ENCODE measurements around the gene FBXO36. TPM values are rescaled to one million over a fixed set of nuclear protein-coding genes. Genes with fewer than 3 reads are reported as not detected.

The FBXO36 gene
- polyA plus RNA-seq, 2 of the 4 experiments (the other 2 are of a cell fraction), result 2.0 to 5.5 TPM

DNA sequence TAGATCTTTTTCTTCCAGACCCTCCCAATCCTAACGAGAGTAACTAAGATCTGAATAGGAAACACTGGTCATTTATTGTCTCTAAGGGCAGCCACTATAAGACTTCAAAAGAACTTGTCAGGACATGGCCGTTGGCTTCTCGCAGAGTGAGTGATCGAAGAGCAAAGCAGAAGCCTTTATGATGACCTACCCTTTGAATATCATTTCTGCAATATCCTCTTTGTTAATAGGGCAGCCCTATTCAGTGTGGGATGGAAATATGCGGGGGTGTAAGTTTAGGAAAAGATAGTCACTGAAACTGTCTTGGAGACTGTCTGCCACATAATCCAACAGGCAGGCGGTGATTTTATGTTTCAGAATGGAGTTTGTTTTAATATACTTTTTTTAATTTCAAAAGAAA, 70.9 kb downstream of the FBXO36 start:
- FAIRE-seq (no peak), ATAC-seq (no peak), DNase-seq (ENCODE audit: low read depth in 1 of 2, low spot score in 1 of 2) (no peak)
- ChIA-PET CTCF (interaction anchor here (0.6 kb wide), 1 partner anchor 22 kb away, joined by 4 read pairs; no protein-coding TSS in a partner anchor), POLR2A (no interaction called here)
- no peak overlapping the region for H3K4me2 ChIP-seq
- H3K9me3 ChIP-seq, result no peaks in the 10 kb centered on the region
- H3K4me3 ChIP-seq, result no peak overlapping the region
- H3K27ac ChIP-seq, result no peak overlapping the region
- no peaks in the 10 kb centered on the region for H3K4me1 ChIP-seq
- TF ChIP-seq ZFP36 (IDR thresholded peaks at IDR 0.05; ENCODE audit: borderline replicate concordance, partially characterized antibody) (no peak), MYC (IDR thresholded peaks at IDR 0.05; ENCODE audit: borderline replicate concordance, low read length) (no peak), NR3C1 (IDR thresholded peaks at IDR 0.05) (no peak), ZNF302 (CRISPR knock-in tag; IDR thresholded peaks at IDR 0.05) (no peak), EHMT2 (IDR thresholded peaks at IDR 0.05; ENCODE audit: low read depth) (no peak), CHD4 (IDR thresholded peaks at IDR 0.05; ENCODE audit: borderline replicate concordance) (no peak)
- WGBS (ENCODE audit: missing lambda C conversion rate), result 97% methylated on average over 6 of the region's 6 CpGs

DNA sequence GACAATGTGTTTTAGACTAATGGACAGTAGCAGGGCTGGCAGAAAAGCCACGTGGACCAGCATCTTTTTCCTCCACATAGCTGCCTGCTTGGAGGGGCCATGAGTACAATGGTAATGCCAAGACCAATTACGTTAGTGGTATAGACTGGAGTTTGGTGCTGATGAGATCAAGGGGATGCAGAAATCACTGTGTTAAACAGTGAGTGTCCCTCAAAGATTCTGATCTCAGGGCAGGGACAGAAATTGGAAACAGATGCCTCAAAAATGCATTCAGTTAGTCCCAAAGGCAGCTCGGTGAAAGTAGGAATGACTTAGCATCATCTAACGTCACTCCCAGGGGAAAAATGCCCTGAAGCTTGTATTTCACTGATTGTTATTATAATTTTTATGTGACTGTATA, 74.0 kb downstream of the FBXO36 start:
- DNase-seq (ENCODE audit: low read depth in 1 of 2, low spot score in 1 of 2) (no peak), ATAC-seq (no peak), FAIRE-seq (no peak)
- Histone ChIP-seq H3K4me1 (no peaks in the 10 kb centered on the region), H3K4me2 (no peak overlapping the region), H3K27ac (no peak overlapping the region), H3K9me3 (no peaks in the 10 kb centered on the region), H3K4me3 (no peak overlapping the region)
- CTCF ChIA-PET, result interaction anchor here (0.5 to 0.9 kb wide), 3 partner anchors 11 to 74 kb away, joined by 3 read pairs; no protein-coding TSS in a partner anchor
- POLR2A ChIA-PET, result no interaction called here
- TF ChIP-seq ZC3H11A (IDR thresholded peaks at IDR 0.05) (no peak), CBX2 (IDR thresholded peaks at IDR 0.05; ENCODE audit: borderline replicate concordance, low read depth) (no peak), MAZ (IDR thresholded peaks at IDR 0.05; ENCODE audit: borderline replicate concordance, low read depth, low read length) (no peak), ZFP36 (IDR thresholded peaks at IDR 0.05; ENCODE audit: borderline replicate concordance, partially characterized antibody) (no peak), ZSCAN20 (CRISPR knock-in tag; IDR thresholded peaks at IDR 0.05) (no peak), RARB (CRISPR knock-in tag; IDR thresholded peaks at IDR 0.05) (no peak), NFE2L2 (conservative IDR thresholded peaks at IDR 0.05; ENCODE audit: low read length) (no peak), EHMT2 (IDR thresholded peaks at IDR 0.05; ENCODE audit: low read depth) (no peak), HOXA7 (CRISPR knock-in tag; IDR thresholded peaks at IDR 0.05) (no peak)
- TF ChIP-seq, protein P1, sequence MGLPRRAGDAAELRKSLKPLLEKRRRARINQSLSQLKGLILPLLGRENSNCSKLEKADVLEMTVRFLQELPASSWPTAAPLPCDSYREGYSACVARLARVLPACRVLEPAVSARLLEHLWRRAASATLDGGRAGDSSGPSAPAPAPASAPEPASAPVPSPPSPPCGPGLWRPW (IDR thresholded peaks at IDR 0.05), result no peak
- TF ChIP-seq, protein P2, sequence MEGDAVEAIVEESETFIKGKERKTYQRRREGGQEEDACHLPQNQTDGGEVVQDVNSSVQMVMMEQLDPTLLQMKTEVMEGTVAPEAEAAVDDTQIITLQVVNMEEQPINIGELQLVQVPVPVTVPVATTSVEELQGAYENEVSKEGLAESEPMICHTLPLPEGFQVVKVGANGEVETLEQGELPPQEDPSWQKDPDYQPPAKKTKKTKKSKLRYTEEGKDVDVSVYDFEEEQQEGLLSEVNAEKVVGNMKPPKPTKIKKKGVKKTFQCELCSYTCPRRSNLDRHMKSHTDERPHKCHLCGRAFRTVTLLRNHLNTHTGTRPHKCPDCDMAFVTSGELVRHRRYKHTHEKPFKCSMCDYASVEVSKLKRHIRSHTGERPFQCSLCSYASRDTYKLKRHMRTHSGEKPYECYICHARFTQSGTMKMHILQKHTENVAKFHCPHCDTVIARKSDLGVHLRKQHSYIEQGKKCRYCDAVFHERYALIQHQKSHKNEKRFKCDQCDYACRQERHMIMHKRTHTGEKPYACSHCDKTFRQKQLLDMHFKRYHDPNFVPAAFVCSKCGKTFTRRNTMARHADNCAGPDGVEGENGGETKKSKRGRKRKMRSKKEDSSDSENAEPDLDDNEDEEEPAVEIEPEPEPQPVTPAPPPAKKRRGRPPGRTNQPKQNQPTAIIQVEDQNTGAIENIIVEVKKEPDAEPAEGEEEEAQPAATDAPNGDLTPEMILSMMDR (IDR thresholded peaks at IDR 0.05), result no peak
- TF ChIP-seq, protein P3, sequence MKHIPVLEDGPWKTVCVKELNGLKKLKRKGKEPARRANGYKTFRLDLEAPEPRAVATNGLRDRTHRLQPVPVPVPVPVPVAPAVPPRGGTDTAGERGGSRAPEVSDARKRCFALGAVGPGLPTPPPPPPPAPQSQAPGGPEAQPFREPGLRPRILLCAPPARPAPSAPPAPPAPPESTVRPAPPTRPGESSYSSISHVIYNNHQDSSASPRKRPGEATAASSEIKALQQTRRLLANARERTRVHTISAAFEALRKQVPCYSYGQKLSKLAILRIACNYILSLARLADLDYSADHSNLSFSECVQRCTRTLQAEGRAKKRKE (CRISPR knock-in tag; IDR thresholded peaks at IDR 0.05; ENCODE audit: low read depth), result no peak
- WGBS (ENCODE audit: missing lambda C conversion rate), result 85% methylated on average over 4 of the region's 4 CpGs

DNA sequence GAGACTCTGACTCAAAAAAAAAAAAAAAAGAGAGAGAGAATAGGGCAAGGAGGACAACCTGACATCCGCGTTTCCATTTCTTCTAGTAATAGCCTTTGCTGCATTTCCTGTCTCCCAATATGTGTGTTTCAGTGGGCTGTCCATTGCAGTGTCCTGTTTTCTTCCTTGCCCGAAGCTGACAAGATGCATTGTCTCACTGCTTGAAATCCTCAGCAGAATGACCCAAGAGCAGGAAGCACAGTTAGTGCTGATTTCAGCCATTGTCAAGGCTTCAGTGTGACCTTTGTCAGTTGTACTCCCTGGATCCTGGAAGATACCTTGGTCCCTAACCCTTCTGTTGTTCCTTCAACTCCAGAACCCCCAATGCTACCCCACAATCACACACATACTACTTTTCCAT, 75.3 kb downstream of the FBXO36 start:
- Histone ChIP-seq H3K9me3 (no peaks in the 10 kb centered on the region), H3K4me1 (no peaks in the 10 kb centered on the region), H3K4me2 (no peak overlapping the region), H3K4me3 (no peak overlapping the region), H3K27ac (no peak overlapping the region)
- no peak for ATAC-seq
- 91% methylated on average over 3 of the region's 3 CpGs for WGBS (ENCODE audit: missing lambda C conversion rate)
- ChIA-PET CTCF (no interaction called here), POLR2A (no interaction called here)
- FAIRE-seq, result no peak
- TF ChIP-seq EHF (CRISPR knock-in tag; IDR thresholded peaks at IDR 0.05), result no peak
- TF ChIP-seq CBX8 (IDR thresholded peaks at IDR 0.05), result no peak
- no peak for TF ChIP-seq JUN (IDR thresholded peaks at IDR 0.05)
- TF ChIP-seq NPAS2 (CRISPR knock-in tag; IDR thresholded peaks at IDR 0.05; ENCODE audit: borderline replicate concordance), result no peak
- TF ChIP-seq GATA3 (IDR thresholded peaks at IDR 0.05; ENCODE audit: borderline replicate concordance), result no peak
- no peak for TF ChIP-seq POLR2AphosphoS2 (conservative IDR thresholded peaks at IDR 0.05; ENCODE audit: low read length)
- TF ChIP-seq BHLHE40 (IDR thresholded peaks at IDR 0.05; ENCODE audit: low read depth, low read length), result no peak
- TF ChIP-seq SMC3 (IDR thresholded peaks at IDR 0.05), result no peak
- TF ChIP-seq, protein P4, sequence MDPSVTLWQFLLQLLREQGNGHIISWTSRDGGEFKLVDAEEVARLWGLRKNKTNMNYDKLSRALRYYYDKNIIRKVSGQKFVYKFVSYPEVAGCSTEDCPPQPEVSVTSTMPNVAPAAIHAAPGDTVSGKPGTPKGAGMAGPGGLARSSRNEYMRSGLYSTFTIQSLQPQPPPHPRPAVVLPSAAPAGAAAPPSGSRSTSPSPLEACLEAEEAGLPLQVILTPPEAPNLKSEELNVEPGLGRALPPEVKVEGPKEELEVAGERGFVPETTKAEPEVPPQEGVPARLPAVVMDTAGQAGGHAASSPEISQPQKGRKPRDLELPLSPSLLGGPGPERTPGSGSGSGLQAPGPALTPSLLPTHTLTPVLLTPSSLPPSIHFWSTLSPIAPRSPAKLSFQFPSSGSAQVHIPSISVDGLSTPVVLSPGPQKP (IDR thresholded peaks at IDR 0.05; ENCODE audit: low read depth, low read length), result no peak
- TF ChIP-seq, protein P2 (IDR thresholded peaks at IDR 0.05), result no peak
- no peak for TF ChIP-seq RARB (CRISPR knock-in tag; IDR thresholded peaks at IDR 0.05)
- no peak for TF ChIP-seq ZNF302 (CRISPR knock-in tag; IDR thresholded peaks at IDR 0.05)
- TF ChIP-seq, protein P5, sequence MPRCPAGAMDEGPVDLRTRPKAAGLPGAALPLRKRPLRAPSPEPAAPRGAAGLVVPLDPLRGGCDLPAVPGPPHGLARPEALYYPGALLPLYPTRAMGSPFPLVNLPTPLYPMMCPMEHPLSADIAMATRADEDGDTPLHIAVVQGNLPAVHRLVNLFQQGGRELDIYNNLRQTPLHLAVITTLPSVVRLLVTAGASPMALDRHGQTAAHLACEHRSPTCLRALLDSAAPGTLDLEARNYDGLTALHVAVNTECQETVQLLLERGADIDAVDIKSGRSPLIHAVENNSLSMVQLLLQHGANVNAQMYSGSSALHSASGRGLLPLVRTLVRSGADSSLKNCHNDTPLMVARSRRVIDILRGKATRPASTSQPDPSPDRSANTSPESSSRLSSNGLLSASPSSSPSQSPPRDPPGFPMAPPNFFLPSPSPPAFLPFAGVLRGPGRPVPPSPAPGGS (IDR thresholded peaks at IDR 0.05), result no peak
- TF ChIP-seq HOXB5 (CRISPR knock-in tag; IDR thresholded peaks at IDR 0.05), result no peak
- TF ChIP-seq MYC (IDR thresholded peaks at IDR 0.05; ENCODE audit: borderline replicate concordance, low read length), result no peak
- TF ChIP-seq RNF2 (IDR thresholded peaks at IDR 0.05; ENCODE audit: borderline replicate concordance, low read depth), result no peak
- no peak for DNase-seq (ENCODE audit: low read depth in 1 of 2, low spot score in 1 of 2)

All from A549 (cell line).